Measurements from ENCODE around the gene PPM1H.
"Not testable (repeated sequence)": the region's sequence is repeated elsewhere in the genome, so short reads cannot be mapped to it uniquely, and the experiment has no call there.

DNA sequence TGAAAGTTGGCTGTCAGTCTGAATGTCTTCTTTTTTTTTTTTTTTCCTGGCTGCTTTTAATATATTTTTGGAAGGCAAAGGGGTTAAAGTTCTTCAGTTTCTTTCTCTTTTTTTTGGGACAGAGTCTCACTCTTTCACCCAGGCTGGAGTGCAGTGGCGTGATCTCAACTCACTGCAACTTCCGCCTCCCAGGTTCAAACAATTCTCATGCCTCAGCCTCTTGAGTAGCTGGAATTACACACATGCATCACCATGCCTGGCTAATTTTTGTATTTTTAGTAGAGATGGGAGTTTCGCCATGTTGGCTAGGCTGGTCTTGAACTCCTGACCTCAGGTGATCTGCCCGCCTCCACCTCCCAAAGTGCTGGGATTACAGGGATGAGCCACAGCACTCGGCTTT lies 270.0 kb downstream of the PPM1H start:
- TF ChIP-seq POLR2A (IDR thresholded peaks at IDR 0.05; ENCODE audit: low read length); GATA1 (IDR thresholded peaks at IDR 0.05; ENCODE audit: low read depth, low read length): not testable (repeated sequence)
